CD4-positive, CD25-positive, alpha-beta regulatory T cell (primary cell): ENCODE data around the gene KIF26A. TPM values are rescaled to one million over a fixed set of nuclear protein-coding genes. Genes with fewer than 3 reads are reported as not detected.

ENCODE experiments used
- ATAC-seq, 2 donors: fragments of 150-1000 bp; cut with Tn5 transposase; one replicate each; pipeline ENCODE4 v1.10.0; 2021; ENCODE audit warnings: low read depth in 2 of 2, moderate number of reproducible peaks in 2 of 2, moderate library complexity in 1 of 2
- DNase-seq, 3 donors: peaks; one replicate each; pipeline versions ENCODE4 v3.0.0 to v3.0.0-alpha.2; 2012 to 2022; ENCODE audit warnings: mixed read lengths in 1 of 3
- H3K27ac ChIP-seq: one replicate; pipeline ENCODE4 v1.7.0; 2013; ENCODE audit warnings: mild to moderate bottlenecking, low read length; ENCODE audit not compliant: insufficient read depth, poor library complexity, severe bottlenecking
- H3K27me3 ChIP-seq: one replicate; pipeline ENCODE4 v1.7.0; 2013; ENCODE audit warnings: low read length; ENCODE audit not compliant: control insufficient read depth, insufficient read depth
- H3K36me3 ChIP-seq: one replicate; pipeline ENCODE4 v1.7.0; 2013; ENCODE audit warnings: mild to moderate bottlenecking, low read length, moderate library complexity; ENCODE audit not compliant: control insufficient read depth, insufficient read depth
- H3K4me1 ChIP-seq: 2 replicates; pipeline ENCODE4 v1.7.0; 2013; ENCODE audit warnings: mild to moderate bottlenecking, low read length; ENCODE audit not compliant: insufficient read depth, control insufficient read depth, poor library complexity, severe bottlenecking
- H3K4me3 ChIP-seq: one replicate; pipeline ENCODE4 v1.7.0; 2013; ENCODE audit warnings: low read depth, mild to moderate bottlenecking, low read length, moderate library complexity
- H3K9me3 ChIP-seq, 2 experiments: 1 replicate in 1 of 2; 2 replicates in 1 of 2; pipeline ENCODE4 v1.7.0; 2013; ENCODE audit warnings: low read length in 2 of 2, mild to moderate bottlenecking in 1 of 2, moderate library complexity in 1 of 2; ENCODE audit not compliant: control insufficient read depth in 2 of 2
- H3K27ac Mint-ChIP-seq, 3 donors: one replicate each; pipeline ENCODE4 v1.8.0; 2020 to 2022; ENCODE audit warnings: mild to moderate bottlenecking in 3 of 3, mixed read lengths in 3 of 3, moderate library complexity in 2 of 3
- H3K27me3 Mint-ChIP-seq: one replicate; pipeline ENCODE4 v1.8.0; 2022; ENCODE audit warnings: mild to moderate bottlenecking, mixed read lengths
- H3K36me3 Mint-ChIP-seq: one replicate; pipeline ENCODE4 v1.8.0; 2020; ENCODE audit warnings: mixed read lengths
- H3K4me1 Mint-ChIP-seq, 4 donors: one replicate each; pipeline ENCODE4 v1.8.0; 2020 to 2022; ENCODE audit warnings: mixed read lengths in 4 of 4, mild to moderate bottlenecking in 1 of 4
- H3K4me3 Mint-ChIP-seq, 4 donors: one replicate each; pipeline ENCODE4 v1.8.0; 2020 to 2022; ENCODE audit warnings: mild to moderate bottlenecking in 4 of 4, mixed read lengths in 4 of 4, moderate library complexity in 3 of 4
- H3K9me3 Mint-ChIP-seq, 7 donors: one replicate each; pipeline ENCODE4 v1.8.0; 2020 to 2022; ENCODE audit warnings: mixed read lengths in 7 of 7, mild to moderate bottlenecking in 3 of 7, moderate library complexity in 2 of 7
- polyA plus RNA-seq, 4 donors: library from polyadenylated mRNA; unstranded; fragments of 300-500 nt; fragmentation: Illumina TruSeq; gene quantifications; one replicate each; pipeline ENCODE4 v1.2.3, GENCODE V29; 2021
- total RNA-seq: library from RNA; stranded (reverse); gene quantifications from one replicate; pipeline ENCODE4 v1.2.3, GENCODE V29; 2022

The KIF26A gene
- total and polyA plus RNA-seq, 5 donors from 2014 or later = 0.07 TPM; not detected in 4

- Mint-ChIP-seq H3K9me3 (no peaks in the 10 kb centered on the region), H3K4me1 (no peaks in the 10 kb centered on the region), H3K4me3 (no peak overlapping the region), H3K36me3 (no peaks in the 10 kb centered on the region), H3K27me3 (no peaks in the 10 kb centered on the region), H3K27ac (no peak overlapping the region)
- H3K27ac ChIP-seq = no peak overlapping the region
- no peak for ATAC-seq
- H3K4me1 ChIP-seq = no peaks in the 10 kb centered on the region
- DNase-seq = no peak
- H3K36me3 ChIP-seq = no peaks in the 10 kb centered on the region
- H3K4me3 ChIP-seq = no peak overlapping the region
- H3K9me3 ChIP-seq = no peaks in the 10 kb centered on the region
- no peaks in the 10 kb centered on the region for H3K27me3 ChIP-seq
These were observed 48.9 kb downstream of the KIF26A start for GRCh38 chr14:104187121-104187889.

DNA sequence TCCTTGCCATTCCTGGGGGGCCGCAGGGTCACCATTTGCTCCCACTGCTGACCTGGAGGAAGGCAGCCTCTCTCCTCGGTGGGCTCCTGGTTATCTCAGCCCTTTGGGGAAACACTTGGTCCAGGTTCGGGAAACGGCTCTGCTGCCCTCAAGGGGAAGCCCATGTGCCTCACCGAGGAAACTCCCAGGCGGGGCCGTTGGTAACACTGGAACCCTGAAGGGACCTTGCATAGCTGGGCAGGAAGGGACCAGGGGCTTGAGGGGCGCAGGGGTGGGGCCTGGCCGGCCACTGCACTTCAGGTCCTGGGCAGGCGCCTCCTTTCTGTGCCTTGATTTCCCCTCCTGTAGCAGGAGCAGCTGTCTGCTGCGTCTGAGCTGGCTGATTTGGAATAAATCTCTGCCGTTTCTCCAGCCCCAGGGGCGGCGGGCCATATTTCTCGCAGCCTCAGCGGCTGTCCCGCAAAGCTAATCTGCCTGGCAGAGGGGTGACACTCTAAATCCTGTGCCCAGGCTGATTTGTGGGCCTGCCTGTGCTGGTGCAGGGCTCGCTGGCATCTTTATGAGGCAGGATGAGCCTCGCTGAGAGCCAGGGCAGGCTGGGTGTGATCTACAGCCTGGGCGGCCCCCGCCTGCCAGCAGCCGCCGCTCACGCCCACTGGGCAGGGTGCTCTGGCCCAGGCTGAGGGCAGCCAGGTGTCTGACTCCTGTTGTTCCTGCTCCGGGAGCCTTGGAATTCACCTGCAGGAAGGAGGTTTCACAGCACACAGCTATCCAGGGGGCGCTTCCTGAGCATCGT lies 49.7 kb downstream of the KIF26A start:
- no peak overlapping the region for H3K4me3 ChIP-seq
- DNase-seq (no peak), ATAC-seq (no peak)
- Mint-ChIP-seq H3K27me3 (no peaks in the 10 kb centered on the region), H3K36me3 (no peaks in the 10 kb centered on the region), H3K4me3 (no peak overlapping the region), H3K9me3 (no peaks in the 10 kb centered on the region), H3K27ac (no peak overlapping the region), H3K4me1 (no peaks in the 10 kb centered on the region)
- H3K9me3 ChIP-seq = no peaks in the 10 kb centered on the region
- no peaks in the 10 kb centered on the region for H3K4me1 ChIP-seq
- H3K27me3 ChIP-seq = no peaks in the 10 kb centered on the region
- H3K36me3 ChIP-seq = no peaks in the 10 kb centered on the region
- no peak overlapping the region for H3K27ac ChIP-seq

- no peaks in the 10 kb centered on the region for H3K9me3 ChIP-seq
- Mint-ChIP-seq H3K9me3 (no peaks in the 10 kb centered on the region), H3K4me3 (no peak overlapping the region), H3K4me1 (no peaks in the 10 kb centered on the region), H3K27me3 (no peaks in the 10 kb centered on the region), H3K27ac (no peak overlapping the region), H3K36me3 (no peaks in the 10 kb centered on the region)
- no peaks in the 10 kb centered on the region for H3K4me1 ChIP-seq
- ATAC-seq (no peak), DNase-seq (no peak)
- H3K27ac ChIP-seq = no peak overlapping the region
- no peaks in the 10 kb centered on the region for H3K27me3 ChIP-seq
- H3K4me3 ChIP-seq = no peak overlapping the region
- no peaks in the 10 kb centered on the region for H3K36me3 ChIP-seq
These were observed 50.5 kb downstream of the KIF26A start for GRCh38 chr14:104188727-104189400.

DNA sequence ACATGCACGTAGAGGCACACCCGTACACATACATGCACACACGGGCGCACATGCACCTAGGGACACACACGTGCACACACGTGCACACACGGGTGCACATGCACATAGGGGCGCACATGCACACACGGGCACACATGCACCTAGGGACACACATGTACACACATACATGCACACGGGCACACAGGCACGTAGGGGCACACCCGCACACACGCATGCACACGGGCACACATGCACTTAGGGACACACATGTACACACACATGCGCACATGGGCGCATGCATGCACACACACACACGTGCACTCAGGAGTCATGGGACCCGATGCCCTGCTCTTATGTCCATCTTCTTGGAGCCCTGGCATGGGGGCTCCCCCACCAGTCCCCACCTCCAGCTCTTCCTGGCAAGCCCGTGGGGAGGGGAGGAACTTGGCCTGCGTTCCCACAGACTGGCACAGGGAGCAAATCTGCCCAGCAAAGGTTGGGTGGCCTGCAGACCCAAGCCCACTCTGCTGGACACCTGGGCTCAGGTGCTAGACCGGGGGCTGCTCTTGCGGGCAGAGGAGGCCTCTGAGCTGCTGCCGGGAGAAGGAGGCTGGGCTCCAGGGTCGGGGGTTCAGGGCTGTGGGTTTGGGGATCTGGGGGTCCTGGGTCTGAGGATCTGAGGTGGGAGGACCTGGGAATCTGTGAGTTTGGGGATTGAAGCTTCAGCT lies 51.4 kb downstream of the KIF26A start:
- ATAC-seq = no peak
- no peak overlapping the region for H3K4me3 ChIP-seq
- no peaks in the 10 kb centered on the region for H3K36me3 ChIP-seq
- no peaks in the 10 kb centered on the region for H3K9me3 Mint-ChIP-seq
- H3K36me3 Mint-ChIP-seq = no peaks in the 10 kb centered on the region
- H3K27ac ChIP-seq = no peak overlapping the region
- H3K9me3 ChIP-seq = no peaks in the 10 kb centered on the region
- no peak for DNase-seq
- no peaks in the 10 kb centered on the region for H3K27me3 ChIP-seq
- no peak overlapping the region for H3K4me3 Mint-ChIP-seq
- no peaks in the 10 kb centered on the region for H3K27me3 Mint-ChIP-seq
- H3K27ac Mint-ChIP-seq = no peak overlapping the region
- no peaks in the 10 kb centered on the region for H3K4me1 ChIP-seq
- H3K4me1 Mint-ChIP-seq = peaks cover 0 to 2% (median 0%) of the 10 kb centered on the region in 4 donors

DNA sequence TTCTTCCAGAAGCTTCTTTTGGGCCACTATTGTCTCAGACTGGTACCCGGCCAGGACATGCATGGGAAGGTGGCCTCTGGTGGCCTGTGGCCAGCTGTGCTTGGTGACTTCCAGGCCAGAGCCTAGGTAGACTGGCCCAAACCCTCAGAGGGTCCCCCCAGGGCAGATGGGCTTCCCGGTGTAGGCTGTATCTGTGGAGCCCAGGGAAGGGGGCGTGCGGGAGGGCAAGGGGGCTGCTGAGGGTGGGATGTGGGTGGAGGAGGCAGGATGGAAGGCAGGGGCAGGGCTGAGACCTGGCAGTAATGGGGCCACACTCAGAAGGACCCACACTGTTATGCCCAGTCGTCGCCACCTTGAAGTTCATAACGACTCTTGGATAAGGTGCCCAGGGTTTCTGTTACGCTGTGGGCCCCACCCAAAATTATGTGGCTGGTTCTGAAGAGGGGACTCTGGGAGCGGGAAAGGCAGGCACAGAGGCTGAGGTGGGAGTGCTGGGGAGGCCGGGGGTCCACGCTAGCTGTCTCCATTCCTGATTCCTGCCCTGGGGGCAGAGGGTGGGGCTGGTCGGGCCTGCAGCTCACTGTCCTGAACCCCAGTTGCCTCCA lies 52.1 kb downstream of the KIF26A start:
- Mint-ChIP-seq H3K9me3 (no peaks in the 10 kb centered on the region), H3K36me3 (no peaks in the 10 kb centered on the region), H3K27ac (no peak overlapping the region), H3K4me3 (no peak overlapping the region), H3K27me3 (no peaks in the 10 kb centered on the region), H3K4me1 (peaks cover 0 to 2% (median 0%) of the 10 kb centered on the region in 4 donors)
- Histone ChIP-seq H3K4me1 (no peaks in the 10 kb centered on the region), H3K27ac (no peak overlapping the region), H3K36me3 (no peaks in the 10 kb centered on the region), H3K9me3 (no peaks in the 10 kb centered on the region), H3K27me3 (no peaks in the 10 kb centered on the region), H3K4me3 (no peak overlapping the region)
- no peak for ATAC-seq
- DNase-seq = no peak

- no peak overlapping the region for H3K27ac ChIP-seq
- H3K4me1 ChIP-seq = no peaks in the 10 kb centered on the region
- H3K27me3 ChIP-seq = no peaks in the 10 kb centered on the region
- DNase-seq = no peak
- ATAC-seq = no peak
- H3K9me3 Mint-ChIP-seq = no peaks in the 10 kb centered on the region
- H3K36me3 Mint-ChIP-seq = no peaks in the 10 kb centered on the region
- no peak overlapping the region for H3K27ac Mint-ChIP-seq
- H3K27me3 Mint-ChIP-seq = no peaks in the 10 kb centered on the region
- no peak overlapping the region for H3K4me3 Mint-ChIP-seq
- no peaks in the 10 kb centered on the region for H3K9me3 ChIP-seq
- H3K4me3 ChIP-seq = no peak overlapping the region
- peaks cover 0 to 5% (median 0%) of the 10 kb centered on the region in 4 donors for H3K4me1 Mint-ChIP-seq
- H3K36me3 ChIP-seq = no peaks in the 10 kb centered on the region
These were observed 53.1 kb downstream of the KIF26A start for GRCh38 chr14:104191409-104191997.
